GM23338 (cell line): ENCODE measurements around the gene MYL12B. TPM values are rescaled to one million over a fixed set of nuclear protein-coding genes. Genes with fewer than 3 reads are reported as not detected.

Source experiments
- ATAC-seq: fragments of 200-7000 bp; cut with Tn5 transposase; 3 replicates; pipeline ENCODE4 v1.9.1; 2020
- DNase-seq: peaks from one replicate; pipeline ENCODE4 v3.0.0-alpha.2; 2015; ENCODE audit warnings: low spot score
- H2AFZ ChIP-seq: fragments of 200-600 bp; sonication (generic); 2 replicates; pipeline ENCODE4 v1.8.0; 2016; ENCODE audit warnings: antibody characterized with exemption, mild to moderate bottlenecking, moderate library complexity
- H3F3A ChIP-seq: fragments of 200-600 bp; sonication (generic); replicated peaks from 2 replicates; pipeline ENCODE4 v1.8.0; 2017; ENCODE audit warnings: antibody characterized with exemption, mixed run types, low read depth
- H3K27ac ChIP-seq: fragments of 200-600 bp; sonication (generic); 2 replicates; pipeline ENCODE4 v1.6.1; 2016; ENCODE audit warnings: low read depth
- H3K27me3 ChIP-seq: fragments of 200-600 bp; sonication (generic); 2 replicates; pipeline ENCODE4 v1.8.0; 2016; ENCODE audit warnings: mild to moderate bottlenecking, mixed run types, moderate library complexity; ENCODE audit not compliant: insufficient read depth
- H3K36me3 ChIP-seq: fragments of 200-600 bp; sonication (generic); 2 replicates; pipeline ENCODE4 v1.8.0; 2016; ENCODE audit warnings: mild to moderate bottlenecking; ENCODE audit not compliant: insufficient read depth
- H3K4me1 ChIP-seq: fragments of 200-600 bp; sonication (generic); 2 replicates; pipeline ENCODE4 v1.8.0; 2016; ENCODE audit warnings: mild to moderate bottlenecking, moderate library complexity; ENCODE audit not compliant: insufficient read depth
- H3K4me2 ChIP-seq: fragments of 200-600 bp; sonication (generic); 2 replicates; pipeline ENCODE4 v1.7.1; 2017; ENCODE audit warnings: mixed run types
- H3K4me3 ChIP-seq: fragments of 200-600 bp; sonication (generic); 2 replicates; pipeline ENCODE4 v1.6.1; 2016; ENCODE audit warnings: mixed run types
- H3K79me2 ChIP-seq: fragments of 200-600 bp; sonication (generic); replicated peaks from 2 replicates; pipeline ENCODE4 v1.8.0; 2017; ENCODE audit warnings: mild to moderate bottlenecking; ENCODE audit not compliant: insufficient read depth
- H3K9me2 ChIP-seq: fragments of 200-600 bp; sonication (generic); 2 replicates; pipeline ENCODE4 v1.8.0; 2017; ENCODE audit not compliant: insufficient read depth
- H4K20me1 ChIP-seq: fragments of 200-600 bp; sonication (generic); replicated peaks from 2 replicates; pipeline ENCODE4 v1.8.0; 2017; ENCODE audit warnings: mild to moderate bottlenecking; ENCODE audit not compliant: insufficient read depth
- H3K27ac Mint-ChIP-seq: 2 replicates; pipeline ENCODE4 v1.8.0; 2020; ENCODE audit warnings: inconsistent platforms, mild to moderate bottlenecking, moderate library complexity, mixed read lengths
- H3K27me3 Mint-ChIP-seq: 3 replicates; pipeline ENCODE4 v1.8.0; 2022; ENCODE audit warnings: low read depth, mild to moderate bottlenecking, moderate library complexity, mixed read lengths, inconsistent platforms; ENCODE audit not compliant: insufficient read depth, poor library complexity
- H3K36me3 Mint-ChIP-seq: 3 replicates; pipeline ENCODE4 v1.8.0; 2021; ENCODE audit warnings: low read depth, mild to moderate bottlenecking, inconsistent platforms, moderate library complexity, mixed read lengths
- H3K4me1 Mint-ChIP-seq: 3 replicates; pipeline ENCODE4 v1.8.0; 2020; ENCODE audit warnings: mild to moderate bottlenecking, inconsistent platforms, mixed read lengths
- H3K4me3 Mint-ChIP-seq: 3 replicates; pipeline ENCODE4 v1.8.0; 2021; ENCODE audit warnings: moderate library complexity, mild to moderate bottlenecking, inconsistent platforms, mixed read lengths
- H3K9me3 Mint-ChIP-seq: 3 replicates; pipeline ENCODE4 v1.8.0; 2020; ENCODE audit warnings: moderate library complexity, mild to moderate bottlenecking, inconsistent platforms, mixed read lengths
- CREB1 ChIP-seq: fragments of 250-450 bp; sonication (Bioruptor Pico); IDR thresholded peaks from 2 replicates; pipeline ENCODE4 v1.5.0; 2020; ENCODE audit warnings: low read depth, mild to moderate bottlenecking, moderate library complexity
- EZH2 ChIP-seq: fragments of 200-600 bp; sonication (generic); IDR thresholded peaks from one replicate; pipeline ENCODE4 v1.8.0; 2017; ENCODE audit warnings: antibody characterized with exemption, mild to moderate bottlenecking, low read depth; ENCODE audit not compliant: unreplicated experiment
- EZH2phosphoT487 ChIP-seq: fragments of 200-600 bp; sonication (generic); IDR thresholded peaks from one replicate; pipeline ENCODE4 v1.8.1; 2018; ENCODE audit warnings: antibody characterized with exemption; ENCODE audit not compliant: unreplicated experiment
- JUNB ChIP-seq: IDR thresholded peaks from one replicate; pipeline ENCODE4 v1.6.1; 2016; ENCODE audit warnings: antibody characterized with exemption; ENCODE audit not compliant: unreplicated experiment
- NANOG ChIP-seq: IDR thresholded peaks from 2 replicates; pipeline ENCODE4 v1.6.1; 2016; ENCODE audit warnings: antibody characterized with exemption, borderline replicate concordance
- POLR2AphosphoS5 ChIP-seq: IDR thresholded peaks from 2 replicates; pipeline ENCODE4 v1.6.1; 2016; ENCODE audit warnings: antibody characterized with exemption, low read depth
- STAT1 ChIP-seq: IDR thresholded peaks from one replicate; pipeline ENCODE4 v1.6.1; 2016; ENCODE audit warnings: antibody characterized with exemption; ENCODE audit not compliant: unreplicated experiment
- ZNF114 ChIP-seq: fragments of 250-450 bp; sonication (Bioruptor Pico); IDR thresholded peaks from 2 replicates; pipeline ENCODE4 v1.5.0; 2020; ENCODE audit warnings: mild to moderate bottlenecking, moderate library complexity
- ZNF331 ChIP-seq: fragments of 250-450 bp; sonication (Bioruptor Pico); IDR thresholded peaks from 2 replicates; pipeline ENCODE4 v1.5.0; 2020; ENCODE audit warnings: low read depth, mild to moderate bottlenecking, moderate library complexity
- polyA plus RNA-seq: library from polyadenylated mRNA; unstranded; fragments of >200 nt; fragmentation: Nextera tagmentation; extraction: Ambion mirVana; gene quantifications from 2 replicates; pipeline ENCODE4 v1.2.1, GENCODE V29; 2016
- total RNA-seq: library from RNA; depleted of rRNA; stranded (reverse); fragments of >200 nt; shearing (Covaris generic); gene quantifications from 2 replicates; pipeline ENCODE4 v1.2.3, GENCODE V29; 2014
- TF ChIP-seq, protein P1 (sequence below): IDR thresholded peaks from one replicate; pipeline ENCODE4 v1.6.1; 2018; ENCODE audit warnings: antibody characterized with exemption; ENCODE audit not compliant: unreplicated experiment
- TF ChIP-seq, protein P2 (sequence below), 2 experiments: fragments of 200-600 bp in 1 of 2; sonication (generic) in 1 of 2; conservative IDR thresholded peaks; 2 replicates each; pipeline versions ENCODE4 v1.5.1 to v1.6.1; 2016 to 2017; ENCODE audit warnings: antibody characterized with exemption in 2 of 2, low read depth in 2 of 2, mild to moderate bottlenecking in 2 of 2, moderate library complexity in 1 of 2
- TF ChIP-seq, protein P3 (sequence below): IDR thresholded peaks from 2 replicates; pipeline ENCODE4 v1.6.1; 2016; ENCODE audit warnings: antibody characterized with exemption
- TF ChIP-seq, protein P4 (sequence below): fragments of 250-450 bp; sonication (Bioruptor Pico); IDR thresholded peaks from 2 replicates; pipeline ENCODE4 v1.5.0; 2020; ENCODE audit warnings: mild to moderate bottlenecking, moderate library complexity

Gene MYL12B
- total and polyA plus RNA-seq, 2 experiments from 2014 or later, result 165 to 330 TPM

DNA sequence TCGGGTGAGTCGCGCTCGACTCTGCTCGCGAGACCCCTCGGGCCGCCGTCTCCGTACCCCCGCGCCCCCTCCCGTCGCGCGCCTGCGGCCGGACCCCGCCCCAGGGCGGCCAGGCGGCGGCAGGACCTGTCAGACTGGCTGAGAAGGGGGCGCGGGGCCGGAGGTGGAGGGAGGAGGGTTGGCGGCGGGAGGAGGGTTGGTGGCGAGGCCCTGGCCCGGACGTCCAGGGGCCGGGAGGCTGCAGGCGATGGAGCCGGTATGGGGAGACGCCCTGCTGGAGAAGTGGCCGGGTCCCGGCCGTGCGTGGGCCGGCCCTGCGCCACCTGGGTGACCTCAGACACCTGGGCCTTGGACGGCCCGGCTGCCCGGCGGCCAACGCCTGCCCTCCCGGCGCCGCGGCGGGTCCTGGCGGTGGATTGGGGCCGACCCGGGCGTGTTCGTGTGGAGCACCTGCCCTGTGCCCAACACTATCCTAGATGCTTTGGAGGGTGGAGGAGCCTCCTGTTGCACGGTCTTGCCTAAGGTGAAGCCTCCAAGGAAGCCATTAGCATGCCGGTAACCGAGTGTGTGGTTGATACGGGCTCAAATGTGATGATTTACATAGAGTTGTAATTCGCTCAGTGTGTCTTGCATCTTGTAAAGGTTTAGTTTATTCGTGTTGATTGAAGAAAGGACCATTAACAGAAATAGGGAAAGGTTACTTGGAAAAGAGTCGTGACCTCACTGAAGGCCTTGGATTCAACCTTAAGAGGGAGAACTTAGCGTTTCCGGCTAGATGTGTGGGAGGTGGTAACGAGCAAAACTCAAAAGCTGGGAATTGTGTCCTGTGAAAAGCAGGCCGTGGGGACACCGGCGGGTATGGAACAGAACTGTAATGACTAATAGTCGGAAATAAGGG, 550 bp downstream of the MYL12B start:
- Mint-ChIP-seq H3K4me3 (peak overlapping the region; percentile 94), H3K27ac (peak overlapping the region; percentile 97), H3K27me3 (peaks cover 6% of the 10 kb centered on the region), H3K36me3 (peaks cover 9% of the 10 kb centered on the region), H3K4me1 (peaks cover 41% of the 10 kb centered on the region), H3K9me3 (no peaks in the 10 kb centered on the region)
- no peaks in the 10 kb centered on the region; the same call in 1 of the 2 replicates for H3K36me3 ChIP-seq
- no peaks in the 10 kb centered on the region for H3K27me3 ChIP-seq
- DNase-seq (peak; percentile 36), ATAC-seq (peak; percentile 51)
- TF ChIP-seq POLR2AphosphoS5, result no peak
- TF ChIP-seq, protein P1, sequence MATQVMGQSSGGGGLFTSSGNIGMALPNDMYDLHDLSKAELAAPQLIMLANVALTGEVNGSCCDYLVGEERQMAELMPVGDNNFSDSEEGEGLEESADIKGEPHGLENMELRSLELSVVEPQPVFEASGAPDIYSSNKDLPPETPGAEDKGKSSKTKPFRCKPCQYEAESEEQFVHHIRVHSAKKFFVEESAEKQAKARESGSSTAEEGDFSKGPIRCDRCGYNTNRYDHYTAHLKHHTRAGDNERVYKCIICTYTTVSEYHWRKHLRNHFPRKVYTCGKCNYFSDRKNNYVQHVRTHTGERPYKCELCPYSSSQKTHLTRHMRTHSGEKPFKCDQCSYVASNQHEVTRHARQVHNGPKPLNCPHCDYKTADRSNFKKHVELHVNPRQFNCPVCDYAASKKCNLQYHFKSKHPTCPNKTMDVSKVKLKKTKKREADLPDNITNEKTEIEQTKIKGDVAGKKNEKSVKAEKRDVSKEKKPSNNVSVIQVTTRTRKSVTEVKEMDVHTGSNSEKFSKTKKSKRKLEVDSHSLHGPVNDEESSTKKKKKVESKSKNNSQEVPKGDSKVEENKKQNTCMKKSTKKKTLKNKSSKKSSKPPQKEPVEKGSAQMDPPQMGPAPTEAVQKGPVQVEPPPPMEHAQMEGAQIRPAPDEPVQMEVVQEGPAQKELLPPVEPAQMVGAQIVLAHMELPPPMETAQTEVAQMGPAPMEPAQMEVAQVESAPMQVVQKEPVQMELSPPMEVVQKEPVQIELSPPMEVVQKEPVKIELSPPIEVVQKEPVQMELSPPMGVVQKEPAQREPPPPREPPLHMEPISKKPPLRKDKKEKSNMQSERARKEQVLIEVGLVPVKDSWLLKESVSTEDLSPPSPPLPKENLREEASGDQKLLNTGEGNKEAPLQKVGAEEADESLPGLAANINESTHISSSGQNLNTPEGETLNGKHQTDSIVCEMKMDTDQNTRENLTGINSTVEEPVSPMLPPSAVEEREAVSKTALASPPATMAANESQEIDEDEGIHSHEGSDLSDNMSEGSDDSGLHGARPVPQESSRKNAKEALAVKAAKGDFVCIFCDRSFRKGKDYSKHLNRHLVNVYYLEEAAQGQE, result no peak
- TF ChIP-seq EZH2, result no peak
- no peak for TF ChIP-seq EZH2phosphoT487
- TF ChIP-seq ZNF331 (CRISPR knock-in tag), result no peak
- no peak for TF ChIP-seq NANOG
- TF ChIP-seq, protein P2, sequence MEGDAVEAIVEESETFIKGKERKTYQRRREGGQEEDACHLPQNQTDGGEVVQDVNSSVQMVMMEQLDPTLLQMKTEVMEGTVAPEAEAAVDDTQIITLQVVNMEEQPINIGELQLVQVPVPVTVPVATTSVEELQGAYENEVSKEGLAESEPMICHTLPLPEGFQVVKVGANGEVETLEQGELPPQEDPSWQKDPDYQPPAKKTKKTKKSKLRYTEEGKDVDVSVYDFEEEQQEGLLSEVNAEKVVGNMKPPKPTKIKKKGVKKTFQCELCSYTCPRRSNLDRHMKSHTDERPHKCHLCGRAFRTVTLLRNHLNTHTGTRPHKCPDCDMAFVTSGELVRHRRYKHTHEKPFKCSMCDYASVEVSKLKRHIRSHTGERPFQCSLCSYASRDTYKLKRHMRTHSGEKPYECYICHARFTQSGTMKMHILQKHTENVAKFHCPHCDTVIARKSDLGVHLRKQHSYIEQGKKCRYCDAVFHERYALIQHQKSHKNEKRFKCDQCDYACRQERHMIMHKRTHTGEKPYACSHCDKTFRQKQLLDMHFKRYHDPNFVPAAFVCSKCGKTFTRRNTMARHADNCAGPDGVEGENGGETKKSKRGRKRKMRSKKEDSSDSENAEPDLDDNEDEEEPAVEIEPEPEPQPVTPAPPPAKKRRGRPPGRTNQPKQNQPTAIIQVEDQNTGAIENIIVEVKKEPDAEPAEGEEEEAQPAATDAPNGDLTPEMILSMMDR (conservative IDR thresholded peaks at IDR 0.05; ENCODE audit: low read depth in 2 of 2), result no peak
- no peak for TF ChIP-seq ZNF114 (CRISPR knock-in tag)
- TF ChIP-seq, protein P3, sequence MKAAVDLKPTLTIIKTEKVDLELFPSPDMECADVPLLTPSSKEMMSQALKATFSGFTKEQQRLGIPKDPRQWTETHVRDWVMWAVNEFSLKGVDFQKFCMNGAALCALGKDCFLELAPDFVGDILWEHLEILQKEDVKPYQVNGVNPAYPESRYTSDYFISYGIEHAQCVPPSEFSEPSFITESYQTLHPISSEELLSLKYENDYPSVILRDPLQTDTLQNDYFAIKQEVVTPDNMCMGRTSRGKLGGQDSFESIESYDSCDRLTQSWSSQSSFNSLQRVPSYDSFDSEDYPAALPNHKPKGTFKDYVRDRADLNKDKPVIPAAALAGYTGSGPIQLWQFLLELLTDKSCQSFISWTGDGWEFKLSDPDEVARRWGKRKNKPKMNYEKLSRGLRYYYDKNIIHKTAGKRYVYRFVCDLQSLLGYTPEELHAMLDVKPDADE, result no peak
- TF ChIP-seq JUNB, result no peak
- TF ChIP-seq, protein P4, sequence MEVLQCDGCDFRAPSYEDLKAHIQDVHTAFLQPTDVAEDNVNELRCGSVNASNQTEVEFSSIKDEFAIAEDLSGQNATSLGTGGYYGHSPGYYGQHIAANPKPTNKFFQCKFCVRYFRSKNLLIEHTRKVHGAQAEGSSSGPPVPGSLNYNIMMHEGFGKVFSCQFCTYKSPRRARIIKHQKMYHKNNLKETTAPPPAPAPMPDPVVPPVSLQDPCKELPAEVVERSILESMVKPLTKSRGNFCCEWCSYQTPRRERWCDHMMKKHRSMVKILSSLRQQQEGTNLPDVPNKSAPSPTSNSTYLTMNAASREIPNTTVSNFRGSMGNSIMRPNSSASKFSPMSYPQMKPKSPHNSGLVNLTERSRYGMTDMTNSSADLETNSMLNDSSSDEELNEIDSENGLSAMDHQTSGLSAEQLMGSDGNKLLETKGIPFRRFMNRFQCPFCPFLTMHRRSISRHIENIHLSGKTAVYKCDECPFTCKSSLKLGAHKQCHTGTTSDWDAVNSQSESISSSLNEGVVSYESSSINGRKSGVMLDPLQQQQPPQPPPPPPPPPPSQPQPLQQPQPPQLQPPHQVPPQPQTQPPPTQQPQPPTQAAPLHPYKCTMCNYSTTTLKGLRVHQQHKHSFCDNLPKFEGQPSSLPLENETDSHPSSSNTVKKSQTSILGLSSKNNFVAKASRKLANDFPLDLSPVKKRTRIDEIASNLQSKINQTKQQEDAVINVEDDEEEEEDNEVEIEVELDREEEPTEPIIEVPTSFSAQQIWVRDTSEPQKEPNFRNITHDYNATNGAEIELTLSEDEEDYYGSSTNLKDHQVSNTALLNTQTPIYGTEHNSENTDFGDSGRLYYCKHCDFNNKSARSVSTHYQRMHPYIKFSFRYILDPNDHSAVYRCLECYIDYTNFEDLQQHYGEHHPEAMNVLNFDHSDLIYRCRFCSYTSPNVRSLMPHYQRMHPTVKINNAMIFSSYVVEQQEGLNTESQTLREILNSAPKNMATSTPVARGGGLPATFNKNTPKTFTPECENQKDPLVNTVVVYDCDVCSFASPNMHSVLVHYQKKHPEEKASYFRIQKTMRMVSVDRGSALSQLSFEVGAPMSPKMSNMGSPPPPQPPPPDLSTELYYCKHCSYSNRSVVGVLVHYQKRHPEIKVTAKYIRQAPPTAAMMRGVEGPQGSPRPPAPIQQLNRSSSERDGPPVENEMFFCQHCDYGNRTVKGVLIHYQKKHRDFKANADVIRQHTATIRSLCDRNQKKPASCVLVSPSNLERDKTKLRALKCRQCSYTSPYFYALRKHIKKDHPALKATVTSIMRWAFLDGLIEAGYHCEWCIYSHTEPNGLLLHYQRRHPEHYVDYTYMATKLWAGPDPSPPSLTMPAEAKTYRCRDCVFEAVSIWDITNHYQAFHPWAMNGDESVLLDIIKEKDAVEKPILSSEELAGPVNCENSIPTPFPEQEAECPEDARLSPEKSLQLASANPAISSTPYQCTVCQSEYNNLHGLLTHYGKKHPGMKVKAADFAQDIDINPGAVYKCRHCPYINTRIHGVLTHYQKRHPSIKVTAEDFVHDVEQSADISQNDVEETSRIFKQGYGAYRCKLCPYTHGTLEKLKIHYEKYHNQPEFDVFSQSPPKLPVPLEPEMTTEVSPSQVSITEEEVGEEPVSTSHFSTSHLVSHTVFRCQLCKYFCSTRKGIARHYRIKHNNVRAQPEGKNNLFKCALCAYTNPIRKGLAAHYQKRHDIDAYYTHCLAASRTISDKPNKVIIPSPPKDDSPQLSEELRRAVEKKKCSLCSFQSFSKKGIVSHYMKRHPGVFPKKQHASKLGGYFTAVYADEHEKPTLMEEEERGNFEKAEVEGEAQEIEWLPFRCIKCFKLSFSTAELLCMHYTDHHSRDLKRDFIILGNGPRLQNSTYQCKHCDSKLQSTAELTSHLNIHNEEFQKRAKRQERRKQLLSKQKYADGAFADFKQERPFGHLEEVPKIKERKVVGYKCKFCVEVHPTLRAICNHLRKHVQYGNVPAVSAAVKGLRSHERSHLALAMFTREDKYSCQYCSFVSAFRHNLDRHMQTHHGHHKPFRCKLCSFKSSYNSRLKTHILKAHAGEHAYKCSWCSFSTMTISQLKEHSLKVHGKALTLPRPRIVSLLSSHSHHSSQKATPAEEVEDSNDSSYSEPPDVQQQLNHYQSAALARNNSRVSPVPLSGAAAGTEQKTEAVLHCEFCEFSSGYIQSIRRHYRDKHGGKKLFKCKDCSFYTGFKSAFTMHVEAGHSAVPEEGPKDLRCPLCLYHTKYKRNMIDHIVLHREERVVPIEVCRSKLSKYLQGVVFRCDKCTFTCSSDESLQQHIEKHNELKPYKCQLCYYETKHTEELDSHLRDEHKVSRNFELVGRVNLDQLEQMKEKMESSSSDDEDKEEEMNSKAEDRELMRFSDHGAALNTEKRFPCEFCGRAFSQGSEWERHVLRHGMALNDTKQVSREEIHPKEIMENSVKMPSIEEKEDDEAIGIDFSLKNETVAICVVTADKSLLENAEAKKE (CRISPR knock-in tag), result no peak
- TF ChIP-seq STAT1, result no peak
- no peak for TF ChIP-seq CREB1 (CRISPR knock-in tag)
- H3K79me2 ChIP-seq, result peaks cover 51% of the 10 kb centered on the region
- no peak overlapping the region for H2AFZ ChIP-seq
- H3K9me2 ChIP-seq, result no peaks in the 10 kb centered on the region
- H3K4me1 ChIP-seq, result peaks cover 8% of the 10 kb centered on the region
- peaks cover 37% of the 10 kb centered on the region for H4K20me1 ChIP-seq
- H3K4me2 ChIP-seq, result peak overlapping the region; percentile 96
- H3K27ac ChIP-seq, result 0 out of 2 replicates have a peak overlapping the region, but pooled peaks have one; percentile 58
- no peaks in the 10 kb centered on the region for H3F3A ChIP-seq
- H3K4me3 ChIP-seq, result peak overlapping the region; percentile 96
